CD4-positive, alpha-beta T cell treated with Interleukin-4 for 1 hour (primary cell): ENCODE data around the gene GP1BB.
"Not testable (repeated sequence)": the region's sequence is repeated elsewhere in the genome, so short reads cannot be mapped to it uniquely, and the experiment has no call there.

Experiments used
- DNase-seq, 2 donors: peaks; one replicate each; pipeline ENCODE4 v3.0.0-alpha.2; 2020 to 2022

GP1BB gene

GRCh38 chr22:19693981-19694670 lies 29.2 kb upstream of the GP1BB start:
- no peak for DNase-seq

DNA sequence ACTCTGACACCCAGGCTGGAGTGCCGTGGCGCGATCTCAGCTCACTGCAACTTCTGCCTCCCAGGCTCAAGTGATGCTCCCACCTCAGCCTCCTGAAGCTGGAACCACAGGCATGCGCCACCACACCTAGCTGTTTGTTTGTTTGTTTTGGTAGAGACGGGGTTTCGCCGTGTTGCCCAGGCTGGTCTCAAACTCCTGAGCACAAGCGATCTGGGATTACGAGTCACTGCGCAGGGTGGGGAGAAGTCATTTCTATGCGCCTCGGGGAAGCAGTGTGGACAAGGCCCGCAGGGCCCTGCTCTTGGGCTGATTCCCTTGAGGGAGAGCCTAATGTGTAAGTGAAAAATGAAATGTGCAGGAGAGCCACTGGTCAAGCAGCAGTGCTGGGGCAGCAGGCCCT lies 28.6 kb upstream of the GP1BB start:
- no peak for DNase-seq

DNA sequence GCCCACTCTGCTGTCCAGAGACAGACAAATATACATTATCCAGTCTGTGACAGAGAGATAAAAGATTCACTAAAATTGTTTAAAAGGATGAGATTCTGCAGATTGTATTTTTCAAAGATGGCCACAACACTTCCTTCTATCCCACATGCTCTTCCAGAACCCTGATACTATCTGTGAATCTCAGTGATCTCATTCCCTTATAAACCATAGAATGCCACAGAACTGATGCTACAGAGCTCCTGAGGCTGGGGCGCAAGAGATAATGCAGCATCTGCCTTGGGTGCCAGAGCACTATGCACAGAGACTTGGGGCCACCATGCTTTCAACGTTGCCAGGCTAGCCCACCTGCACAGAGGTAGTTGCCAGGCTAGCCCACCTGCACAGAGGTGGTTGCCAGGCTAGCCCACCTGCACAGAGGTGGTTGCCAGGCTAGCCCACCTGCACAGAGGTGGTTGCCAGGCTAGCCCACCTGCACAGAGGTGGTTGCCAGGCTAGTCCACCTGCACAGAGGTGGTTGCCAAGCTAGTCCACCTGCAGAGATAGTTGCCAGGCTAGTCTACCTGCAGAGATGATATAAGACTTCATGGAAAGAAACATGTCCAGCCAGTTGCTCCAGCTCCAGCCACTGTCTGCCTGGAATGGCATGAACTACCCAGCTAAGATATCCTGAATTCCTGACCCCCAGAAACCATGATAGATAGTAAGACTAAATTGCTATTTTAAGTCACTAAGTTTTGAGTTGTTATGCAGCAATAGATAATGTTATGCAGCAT lies 26.6 kb upstream of the GP1BB start:
- DNase-seq, result no peak

GRCh38 chr22:19697871-19698270 lies 25.5 kb upstream of the GP1BB start:
- DNase-seq, result not testable (repeated sequence)

GRCh38 chr22:19700790-19701419 lies 22.4 kb upstream of the GP1BB start:
- DNase-seq, result no peak

DNA sequence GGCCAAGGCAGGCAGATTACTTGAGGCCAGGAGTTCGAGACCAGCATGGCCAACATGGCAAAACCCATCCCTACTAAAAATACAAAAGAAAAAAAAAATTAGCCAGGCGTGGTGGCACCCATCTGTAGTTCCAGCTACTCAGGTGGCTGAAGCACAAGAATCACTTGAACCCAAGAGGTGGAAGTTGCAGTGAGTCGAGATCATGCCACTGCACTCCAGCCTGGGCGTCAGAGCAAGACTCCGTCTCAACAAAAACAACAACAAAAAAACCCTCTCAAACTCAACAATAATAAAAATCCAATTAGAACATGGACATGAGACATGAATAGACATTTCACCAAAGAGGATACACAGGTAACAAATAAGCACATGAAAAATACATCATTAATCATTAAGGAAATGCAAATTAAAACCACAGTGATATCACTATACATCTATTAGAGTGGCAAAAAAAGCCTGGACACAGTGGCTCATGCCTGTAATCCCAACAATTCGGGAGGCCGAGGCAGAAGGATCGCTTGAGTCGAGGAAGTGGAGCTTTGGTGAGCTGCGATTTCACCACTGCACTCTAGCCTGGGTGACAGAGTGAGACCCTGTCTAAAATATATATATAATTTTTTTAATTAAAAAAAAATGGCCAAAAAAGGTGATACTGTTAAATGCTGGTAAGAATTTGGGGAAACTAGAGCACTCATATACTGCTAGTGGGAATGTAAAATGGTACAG lies 21.8 kb upstream of the GP1BB start:
- DNase-seq, result no peak

DNA sequence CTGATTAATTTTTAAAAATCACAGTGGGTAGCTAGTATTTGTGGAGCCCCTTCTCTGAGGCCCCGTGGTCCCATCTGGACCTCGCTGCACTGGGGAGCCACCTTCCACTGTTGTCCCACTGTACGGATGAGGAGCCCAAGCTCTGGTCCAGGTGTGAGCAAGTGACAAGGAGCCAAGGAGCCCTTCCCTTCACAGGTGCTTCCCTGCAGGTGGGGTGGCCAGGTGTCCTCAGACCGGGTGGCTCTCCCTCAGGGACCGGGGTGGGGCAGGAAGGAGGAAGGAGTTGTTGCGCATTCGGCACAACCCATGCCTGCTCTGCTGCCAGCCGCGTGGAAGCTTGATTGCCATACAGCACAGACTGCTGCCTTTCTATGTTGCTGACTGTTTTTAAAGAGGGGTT lies 19.5 kb upstream of the GP1BB start:
- DNase-seq, result no peak

DNA sequence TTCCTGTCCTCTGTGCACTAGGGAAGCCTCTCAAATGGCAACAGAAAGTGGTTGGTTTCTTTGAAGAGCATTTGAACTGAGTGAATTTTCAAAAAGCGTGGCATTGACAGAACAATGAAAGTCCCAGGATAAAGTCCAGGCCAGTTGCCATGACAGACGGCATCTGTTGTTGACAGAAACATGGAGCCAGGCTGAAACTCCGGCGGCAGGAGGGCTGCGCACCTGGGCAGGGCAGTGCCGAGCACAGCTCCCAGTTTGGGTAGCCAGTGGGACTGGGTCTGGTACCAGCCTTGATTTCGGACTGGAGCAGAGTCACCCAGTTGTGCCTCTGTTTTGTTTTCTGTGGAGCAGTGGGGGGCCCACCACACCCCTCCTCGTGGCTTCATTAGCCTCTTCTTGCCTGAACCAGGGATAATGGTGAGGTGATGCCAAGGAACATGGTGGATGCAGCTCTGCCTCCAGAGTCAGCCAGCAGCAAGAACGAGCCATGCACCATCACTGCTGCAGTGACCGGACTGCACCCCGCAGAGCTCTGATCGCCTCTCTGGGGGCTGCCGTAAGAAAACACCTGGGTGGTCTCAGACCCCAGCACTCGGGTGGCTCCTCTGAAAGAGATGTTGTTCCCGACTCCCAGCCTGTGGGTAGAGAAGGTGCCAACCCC lies 18.9 kb upstream of the GP1BB start:
- DNase-seq, result no peak

- DNase-seq, result no peak
Observed at GRCh38 chr22:19705181-19705934, 18.0 kb upstream of the GP1BB start.

GRCh38 chr22:19706661-19707151 lies 16.6 kb upstream of the GP1BB start:
- DNase-seq, result no peak

DNA sequence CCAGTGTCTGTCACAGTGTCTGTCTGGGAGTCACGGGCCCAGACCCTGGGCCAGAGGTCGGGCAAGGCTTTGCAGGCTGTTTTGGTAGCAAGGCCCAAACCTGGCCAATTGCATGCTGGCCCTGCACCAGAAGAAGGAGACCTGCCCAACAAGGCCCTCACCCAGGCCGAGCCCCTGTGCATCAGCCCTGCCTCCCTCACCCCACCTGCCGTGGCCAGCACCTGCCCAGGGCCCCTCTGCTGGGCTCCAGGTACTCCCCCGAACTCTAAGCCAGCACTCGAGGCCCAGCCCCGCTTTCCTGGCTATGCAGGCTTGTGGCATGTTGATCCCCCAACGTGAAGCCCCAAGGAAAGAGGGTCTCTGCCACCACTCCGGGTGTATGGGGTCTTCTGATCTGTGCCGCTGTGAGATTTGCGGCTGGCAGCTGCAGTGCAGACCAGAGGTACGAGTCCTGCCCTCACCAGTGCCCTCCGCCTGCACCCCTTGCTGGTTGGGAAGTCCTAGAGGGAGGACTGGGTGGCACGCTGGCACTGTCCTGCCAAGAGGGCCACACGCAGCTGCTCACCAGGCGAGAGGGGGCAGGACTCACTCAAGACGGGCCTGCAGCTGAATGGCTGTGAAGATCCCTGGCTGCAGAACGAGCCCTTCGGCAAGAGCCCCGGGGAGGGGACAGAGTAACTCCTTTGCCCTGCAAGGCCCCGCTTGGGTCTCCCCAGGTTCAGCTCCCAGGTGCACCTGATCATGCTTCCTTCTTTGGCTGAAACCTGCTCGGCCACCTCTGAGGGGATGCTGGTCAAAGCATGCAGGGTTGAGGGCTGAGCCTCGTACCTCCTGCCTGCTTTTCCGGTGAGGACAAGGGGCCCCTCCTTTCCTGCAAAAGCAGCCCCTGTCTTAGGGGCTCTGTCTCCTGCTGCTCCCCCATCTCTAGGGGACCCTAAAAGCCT lies 15.7 kb upstream of the GP1BB start:
- DNase-seq, result no peak

- DNase-seq, result no peak
Observed at GRCh38 chr22:19708321-19709011, 14.9 kb upstream of the GP1BB start.

DNA sequence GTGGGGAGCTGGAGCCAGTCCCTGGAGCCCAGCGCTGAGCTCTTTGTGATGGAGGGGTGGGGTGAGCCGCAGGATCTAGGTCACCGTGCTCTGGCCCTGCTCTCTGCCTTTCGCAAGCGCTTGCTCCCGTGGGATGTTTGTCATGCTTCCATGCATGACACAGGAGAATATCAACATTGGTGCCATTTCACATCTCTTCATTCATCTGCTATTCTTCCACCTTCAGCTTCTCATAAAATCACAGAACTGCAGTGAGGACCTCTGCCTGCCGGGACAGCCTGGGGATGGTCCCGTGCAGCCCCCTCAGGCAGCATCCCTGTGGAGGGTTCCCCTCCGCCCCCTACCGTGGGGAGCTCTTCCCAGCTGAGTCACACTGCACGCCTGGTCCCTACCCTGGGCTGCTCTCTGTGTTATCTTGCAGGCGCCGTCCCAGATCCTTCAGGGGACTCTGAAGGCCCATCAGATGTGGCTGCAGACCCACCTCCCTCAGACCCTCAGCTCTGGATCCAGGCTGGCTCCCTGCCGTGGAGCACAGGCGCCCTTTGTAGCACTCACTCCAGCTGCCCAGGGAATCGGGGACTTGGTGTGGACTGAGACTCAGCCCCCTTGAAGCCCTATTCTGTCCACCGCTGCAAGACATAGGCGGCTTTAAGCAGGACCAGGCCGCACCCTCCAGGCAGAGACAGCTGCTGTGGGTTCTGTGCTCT lies 14.1 kb upstream of the GP1BB start:
- DNase-seq, result no peak

DNA sequence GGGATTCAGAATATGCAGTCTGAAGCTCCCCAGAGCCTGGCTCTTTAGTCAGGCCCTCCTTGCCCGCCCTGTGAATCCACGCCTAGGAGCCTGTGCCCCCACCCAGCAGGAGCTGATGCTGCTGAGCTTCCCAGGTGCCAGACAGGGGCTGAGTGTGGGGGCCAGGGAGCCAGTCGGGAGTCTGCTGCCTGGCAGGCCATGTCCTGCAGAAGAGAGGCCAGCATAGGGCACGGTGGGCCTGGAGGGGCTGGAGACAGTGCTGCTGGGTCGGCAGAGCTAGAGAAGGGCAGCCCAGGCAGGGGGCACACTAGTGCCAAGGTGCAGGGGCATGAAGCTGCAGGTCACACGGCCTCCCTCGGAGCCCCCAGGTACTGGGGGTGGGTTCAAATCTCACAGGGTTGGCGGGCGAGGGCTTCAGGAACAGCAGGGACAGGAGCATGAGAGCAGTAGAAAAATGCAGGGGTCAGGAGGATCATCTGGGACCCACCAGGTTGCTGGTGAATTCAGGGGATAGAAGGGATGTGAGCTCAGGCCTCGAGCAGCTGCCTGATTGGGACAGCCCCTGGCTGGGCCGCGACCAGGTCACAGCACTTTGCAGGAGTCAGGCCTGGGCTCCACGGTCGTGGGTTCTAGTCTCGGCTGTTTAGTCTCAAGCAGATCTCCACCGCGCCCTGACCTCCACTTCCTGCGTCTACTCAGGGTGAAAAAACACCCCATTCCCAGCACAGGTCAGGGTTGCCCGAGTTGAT lies 13.1 kb upstream of the GP1BB start:
- DNase-seq, result no peak

- DNase-seq, result no peak
Observed at GRCh38 chr22:19710769-19711106, 12.6 kb upstream of the GP1BB start.

DNA sequence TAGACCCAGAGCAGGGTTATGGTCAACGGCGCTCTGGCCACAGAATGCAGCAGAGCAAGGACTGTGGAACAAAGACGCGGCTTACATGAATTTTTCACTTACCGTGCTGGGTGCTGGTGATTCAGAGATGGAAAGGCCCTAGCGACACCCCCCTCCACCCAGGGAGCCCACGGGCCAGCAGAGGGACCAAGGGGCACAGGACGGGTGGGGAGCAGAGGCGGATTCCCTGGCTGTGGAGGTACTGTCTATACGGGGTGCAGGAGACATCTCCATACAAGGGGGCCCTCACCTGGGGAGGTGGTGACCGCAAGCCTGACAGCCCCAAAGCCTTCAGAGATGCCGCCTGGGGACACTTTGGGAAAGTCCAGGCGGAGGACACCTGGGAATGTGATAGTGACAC lies 10.1 kb upstream of the GP1BB start:
- DNase-seq, result no peak

GRCh38 chr22:19713650-19714311 lies 9.6 kb upstream of the GP1BB start:
- DNase-seq, result no peak
